Measurements from ENCODE around the gene CLIP3.
A peak's percentile ranks its signal among the peaks of the same experiment; 100 is the strongest.
"Not testable (repeated sequence)": the region's sequence is repeated elsewhere in the genome, so short reads cannot be mapped to it uniquely, and the experiment has no call there.

CLIP3 gene

DNA sequence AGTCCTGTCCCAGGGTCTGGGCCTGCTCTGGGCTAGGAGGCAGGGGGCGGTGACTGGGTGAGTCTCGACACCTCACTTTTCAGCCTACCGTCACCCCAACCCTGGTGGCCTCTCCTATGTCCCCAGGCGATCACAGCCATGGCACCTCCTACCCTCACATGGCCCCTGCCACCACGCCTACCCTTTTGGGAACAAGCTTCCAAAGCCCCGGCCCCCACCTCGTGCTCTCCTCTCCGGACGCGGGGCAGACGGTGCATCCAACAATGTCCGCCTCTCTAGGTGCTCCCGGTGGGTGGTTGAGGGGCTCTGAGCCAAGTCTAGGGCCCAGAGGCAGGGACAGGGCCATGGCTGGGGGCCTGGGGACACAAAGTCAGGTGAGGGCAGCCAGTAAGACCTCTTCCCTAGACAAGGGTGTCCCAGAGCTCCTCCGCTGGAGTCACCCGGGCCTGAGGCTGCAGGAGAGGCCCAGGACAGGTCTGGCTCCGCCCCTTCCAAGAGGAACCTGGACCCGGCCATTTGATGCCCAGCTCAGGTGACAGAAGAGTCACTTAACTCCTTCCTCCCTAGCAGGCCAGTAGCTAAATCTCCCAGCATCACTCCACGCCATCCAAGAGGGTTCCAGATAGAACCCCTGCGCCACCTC is 24.2 kb downstream of the CLIP3 start, which contains the start of gene SYNE4:
TSS of gene SYNE4 (minus strand) at position 478 of the 643 bp plus-strand sequence. CDS start at position 346, 132 bp downstream.
- no peak for DNase-seq
- no peak for ATAC-seq

DNA sequence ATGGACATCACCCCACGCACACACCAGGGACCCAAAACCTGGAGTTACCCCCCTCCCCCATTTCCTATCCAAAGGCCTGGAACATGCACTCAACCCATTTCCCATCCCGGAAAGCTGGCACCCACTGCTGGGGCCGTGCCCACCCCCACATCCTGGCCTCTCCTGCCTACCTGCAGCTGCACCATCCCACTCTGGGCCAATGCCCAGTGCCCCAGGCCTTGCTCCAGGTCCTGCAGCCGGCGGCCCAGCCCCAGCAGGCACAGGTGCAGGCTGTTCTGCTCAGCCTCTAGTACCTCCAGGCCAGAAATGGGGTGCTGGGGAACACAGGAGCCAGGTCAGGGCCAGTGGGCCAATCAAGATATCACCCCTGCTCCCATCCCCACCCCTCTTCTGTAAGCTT is 25.7 kb downstream of the CLIP3 start:
- no peak for ATAC-seq
- no peak for DNase-seq

GRCh38 chr19:36003284-36003683 is 29.4 kb downstream of the CLIP3 start:
- ATAC-seq (no peak), DNase-seq (no peak)

GRCh38 chr19:36001605-36002004 is 31.1 kb downstream of the CLIP3 start:
- DNase-seq (no peak), ATAC-seq (no peak)

DNA sequence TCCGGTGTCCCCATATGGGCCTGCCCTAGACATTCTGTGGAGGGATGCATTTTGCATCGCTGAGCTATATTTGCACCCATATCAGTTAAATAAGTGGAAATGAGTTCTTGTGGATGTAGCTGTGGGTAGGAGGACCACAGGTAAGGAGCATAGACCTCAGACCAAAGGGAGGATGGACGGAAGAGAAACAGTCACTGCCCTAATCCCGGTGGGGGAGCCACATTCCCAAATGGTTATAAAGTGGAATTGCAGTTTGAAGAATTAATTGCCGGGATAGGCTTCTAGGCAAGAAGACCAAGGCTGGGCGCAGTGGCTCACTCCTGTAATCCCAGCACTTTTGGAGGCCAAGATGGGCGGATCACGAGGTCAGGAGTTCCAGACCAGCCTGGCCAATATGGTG is 35.9 kb downstream of the CLIP3 start:
- DNase-seq = no peak
- no peak for ATAC-seq

GRCh38 chr19:35995048-35995993 is 37.4 kb downstream of the CLIP3 start, which contains the start of gene SDHAF1:
TSS of gene SDHAF1 (plus strand) at chr19:35995188. CDS start at chr19:35995275, 87 bp downstream.
- DNase-seq (peak; percentile 97), ATAC-seq (peak; percentile 90)

- DNase-seq (peak; percentile 50), ATAC-seq (no peak)
Observed at GRCh38 chr19:35993923-35994598, 38.6 kb downstream of the CLIP3 start.

- ATAC-seq (no peak), DNase-seq (no peak)
Observed at GRCh38 chr19:35992907-35993765, 39.5 kb downstream of the CLIP3 start.

DNA sequence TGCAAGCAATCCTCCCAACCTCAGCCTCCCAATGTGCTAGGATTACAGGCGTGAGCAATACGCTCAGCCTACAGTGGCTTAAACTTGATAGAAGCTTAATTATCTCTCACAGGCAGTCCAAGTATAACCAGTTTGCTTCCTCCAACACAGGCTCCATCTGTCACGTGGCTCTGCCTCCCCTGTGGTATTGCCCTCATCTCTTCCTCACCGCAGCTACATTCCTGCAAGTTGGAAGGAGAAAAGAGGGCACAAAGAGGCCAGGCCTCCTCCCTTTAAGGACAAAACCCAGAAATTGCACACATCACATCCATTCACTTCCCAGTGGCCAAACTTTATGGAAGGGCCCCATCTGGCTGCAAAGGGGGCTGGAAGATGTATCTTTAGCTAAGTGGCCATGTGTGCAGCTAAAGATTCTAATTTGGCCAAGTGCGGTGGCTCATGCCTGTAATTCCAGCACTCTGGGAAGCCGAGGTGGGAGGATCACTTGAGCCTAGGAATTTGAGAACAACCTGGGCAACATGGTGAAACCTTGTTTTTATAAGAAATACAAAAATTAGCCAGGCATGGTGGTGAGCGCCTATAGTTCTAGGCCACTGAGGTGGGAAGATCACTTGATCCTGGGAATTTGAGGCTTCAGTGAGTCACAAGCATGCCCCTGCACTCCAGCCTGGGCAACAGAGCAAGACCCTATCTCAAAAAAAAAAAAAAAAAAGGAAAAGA is 40.8 kb downstream of the CLIP3 start:
- DNase-seq (no peak), ATAC-seq (no peak)

DNA sequence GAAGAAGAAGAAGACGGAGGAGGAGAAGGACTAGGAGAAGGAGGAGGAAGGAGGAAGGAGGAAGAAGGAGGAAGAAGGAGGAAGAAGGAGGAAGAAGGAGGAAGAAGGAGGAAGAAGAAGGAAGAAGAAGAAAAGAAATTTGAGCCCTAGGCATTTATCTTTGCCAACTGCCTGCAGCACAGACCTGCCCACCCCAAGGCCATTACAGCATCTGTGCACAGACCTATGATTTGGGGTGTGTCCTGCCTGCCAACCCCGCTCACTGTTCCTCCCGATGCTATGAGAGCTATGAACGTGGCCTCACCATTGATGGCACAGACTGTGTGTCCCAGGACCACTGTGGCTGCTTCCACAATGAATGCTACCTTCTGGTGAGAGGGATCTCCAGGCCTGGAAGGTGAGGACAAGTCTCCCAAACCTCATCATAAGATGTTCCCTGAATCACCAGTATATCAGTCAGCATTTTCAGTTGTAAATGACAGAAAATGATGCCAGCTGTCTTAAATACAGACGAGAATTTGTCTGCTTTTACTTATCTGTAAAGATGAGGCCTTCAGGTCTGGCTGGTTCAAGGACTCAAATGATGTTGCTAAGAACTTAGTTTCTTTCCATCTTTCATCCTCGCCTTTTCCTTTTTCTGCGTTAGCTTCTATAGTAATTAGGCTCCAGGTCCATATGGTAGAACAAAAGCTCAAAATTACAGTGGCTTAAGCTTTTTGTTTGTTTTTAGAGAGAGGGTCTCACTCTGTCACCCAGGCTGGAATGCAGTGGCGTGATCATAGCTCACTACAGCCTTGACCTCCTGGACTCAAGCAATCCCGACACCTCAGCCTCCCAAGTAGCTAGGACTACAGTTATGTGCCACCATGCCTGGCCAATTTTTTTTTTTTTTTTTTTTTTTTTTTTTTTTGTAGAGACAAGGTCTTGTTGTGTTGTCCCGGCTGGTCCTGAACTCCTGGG is 41.6 kb downstream of the CLIP3 start:
- DNase-seq (no peak), ATAC-seq (no peak)

DNA sequence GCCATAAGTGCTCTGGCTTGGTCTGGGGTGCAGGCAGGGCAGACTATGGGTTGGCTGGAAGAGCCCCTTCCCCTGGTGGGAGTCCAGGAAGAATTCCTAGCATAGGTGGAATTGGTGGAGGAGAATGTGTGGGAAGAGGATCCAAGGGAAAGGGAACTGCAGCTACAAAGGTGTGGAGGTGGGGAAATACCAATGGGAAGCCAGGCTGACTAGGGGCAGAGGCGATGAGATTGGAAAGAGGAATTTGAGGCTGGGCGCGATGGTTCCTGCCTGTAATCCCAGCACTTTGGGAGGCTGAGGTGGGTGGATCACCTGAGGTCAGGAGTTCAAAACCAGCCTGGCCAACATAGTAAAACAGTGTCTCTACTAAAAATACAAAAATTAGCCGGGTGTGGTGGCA is 42.5 kb downstream of the CLIP3 start:
- ATAC-seq = no peak
- no peak for DNase-seq

- no peak for DNase-seq
Observed at GRCh38 chr19:35988824-35989223, 43.8 kb downstream of the CLIP3 start.

DNA sequence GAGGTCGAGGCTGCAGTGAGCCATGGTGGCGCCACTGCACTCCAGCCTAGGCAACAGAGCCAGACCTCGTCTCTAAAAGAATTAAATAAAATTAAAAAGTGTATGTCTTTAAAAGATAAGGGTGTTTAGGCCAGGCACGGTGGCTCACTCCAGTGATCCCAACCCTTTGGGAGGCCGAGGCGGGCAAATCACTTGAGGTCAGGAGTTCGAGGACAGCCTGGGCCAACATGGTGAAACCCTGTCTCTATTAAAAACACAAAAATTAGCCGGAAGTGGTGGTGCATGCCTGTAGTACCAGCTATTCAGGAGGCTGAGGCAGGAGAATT is 45.1 kb downstream of the CLIP3 start:
- DNase-seq = no peak
- no peak for ATAC-seq

More at GRCh38 chr19:35988824-35989223, 43.8 kb downstream of the CLIP3 start:
- ATAC-seq = no peak

- no peak for ATAC-seq
- peak; percentile 42 for DNase-seq
Observed at GRCh38 chr19:35986664-35987570, 45.8 kb downstream of the CLIP3 start.

GRCh38 chr19:35986111-35986510 is 46.6 kb downstream of the CLIP3 start:
- ATAC-seq = no peak
- DNase-seq = no peak

GRCh38 chr19:35983177-35983576 is 49.5 kb downstream of the CLIP3 start:
- DNase-seq = no peak
- ATAC-seq = no peak

GRCh38 chr19:35980997-35981396 is 51.7 kb downstream of the CLIP3 start:
- not testable (repeated sequence) for DNase-seq, ATAC-seq

- ATAC-seq (no peak), DNase-seq (no peak)
Observed at GRCh38 chr19:35978832-35979365, 53.8 kb downstream of the CLIP3 start.

DNA sequence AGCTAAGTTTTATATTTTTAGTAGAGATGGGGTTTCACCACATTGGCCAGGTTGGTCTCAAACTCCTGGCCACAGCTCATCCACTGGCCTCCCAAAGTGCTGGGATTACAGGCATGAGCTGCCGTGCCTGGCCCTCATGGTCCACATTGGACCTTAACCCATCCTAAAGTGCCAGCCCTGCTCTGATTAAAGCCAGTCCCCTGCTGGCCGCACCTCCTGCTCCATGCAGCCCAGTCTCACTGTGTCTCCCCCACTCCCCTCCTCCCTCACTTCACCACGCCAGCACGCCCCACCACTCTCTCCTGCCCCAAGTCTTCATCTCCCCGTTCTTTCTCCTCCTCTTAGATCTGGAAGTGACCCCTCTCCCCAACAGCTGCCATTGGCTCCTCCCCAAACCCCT is 54.4 kb downstream of the CLIP3 start:
- no peak for DNase-seq
- no peak for ATAC-seq

Measured in stimulated activated naive CD8-positive, alpha-beta T cell treated with anti-CD3 and anti-CD28 coated beads, Interleukin-15, Interleukin-2, amounts not matched to agents 100 U/mL and 50 U/mL, for 24 hours (primary cell).